PC-3 (cell line): ENCODE data around the gene ACOXL.

ENCODE experiments used
- EZH2phosphoT487 ChIP-seq: fragments of 300-600 bp; sonication (generic); IDR thresholded peaks from 2 replicates; pipeline ENCODE4 v1.6.1; 2018; ENCODE audit warnings: mild to moderate bottlenecking, antibody characterized with exemption, low read length, borderline replicate concordance
- TF ChIP-seq, protein P1 (sequence below): fragments of 300-600 bp; sonication (generic); conservative IDR thresholded peaks from 2 replicates; pipeline ENCODE4 v1.5.1; 2017; ENCODE audit warnings: antibody characterized with exemption, low read depth, mild to moderate bottlenecking, low read length

GRCh38 chr2:111105926-111106325 lies 373.6 kb downstream of the ACOXL start:
- TF ChIP-seq, protein P1, sequence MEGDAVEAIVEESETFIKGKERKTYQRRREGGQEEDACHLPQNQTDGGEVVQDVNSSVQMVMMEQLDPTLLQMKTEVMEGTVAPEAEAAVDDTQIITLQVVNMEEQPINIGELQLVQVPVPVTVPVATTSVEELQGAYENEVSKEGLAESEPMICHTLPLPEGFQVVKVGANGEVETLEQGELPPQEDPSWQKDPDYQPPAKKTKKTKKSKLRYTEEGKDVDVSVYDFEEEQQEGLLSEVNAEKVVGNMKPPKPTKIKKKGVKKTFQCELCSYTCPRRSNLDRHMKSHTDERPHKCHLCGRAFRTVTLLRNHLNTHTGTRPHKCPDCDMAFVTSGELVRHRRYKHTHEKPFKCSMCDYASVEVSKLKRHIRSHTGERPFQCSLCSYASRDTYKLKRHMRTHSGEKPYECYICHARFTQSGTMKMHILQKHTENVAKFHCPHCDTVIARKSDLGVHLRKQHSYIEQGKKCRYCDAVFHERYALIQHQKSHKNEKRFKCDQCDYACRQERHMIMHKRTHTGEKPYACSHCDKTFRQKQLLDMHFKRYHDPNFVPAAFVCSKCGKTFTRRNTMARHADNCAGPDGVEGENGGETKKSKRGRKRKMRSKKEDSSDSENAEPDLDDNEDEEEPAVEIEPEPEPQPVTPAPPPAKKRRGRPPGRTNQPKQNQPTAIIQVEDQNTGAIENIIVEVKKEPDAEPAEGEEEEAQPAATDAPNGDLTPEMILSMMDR, result no peak
- no peak for TF ChIP-seq EZH2phosphoT487
